Keratinocyte (primary cell): ENCODE results near the gene RXRA. TPM values are rescaled to one million over a fixed set of nuclear protein-coding genes. Genes with fewer than 3 reads are reported as not detected.

ENCODE experiments used
- DNase-seq: peaks from one replicate; pipeline ENCODE4 v3.0.0-alpha.2; 2011; ENCODE audit warnings: low read depth, missing footprints, low spot score
- FAIRE-seq: peaks from 2 replicates; lab custom pipeline; 2011; peaks lifted over from hg19 to GRCh38; lab: Jason Lieb, UNC
- H2AFZ ChIP-seq: 2 replicates; pipeline ENCODE4 v1.6.0; 2012; ENCODE audit warnings: low read length, control low read depth, inconsistent platforms; ENCODE audit not compliant: control insufficient read depth
- H3K27ac ChIP-seq: 2 replicates; pipeline ENCODE4 v1.5.1; 2011; ENCODE audit warnings: low read length; ENCODE audit not compliant: control insufficient read depth, insufficient read depth
- H3K27me3 ChIP-seq: 3 replicates; pipeline ENCODE4 v1.6.0; 2011; ENCODE audit warnings: low read length; ENCODE audit not compliant: control insufficient read depth, insufficient read depth; ENCODE audit errors: extremely low read depth
- H3K36me3 ChIP-seq, 2 experiments: 2 replicates in 1 of 2; 3 replicates in 1 of 2; pipeline ENCODE4 v1.5.1; 2011; ENCODE audit warnings: low read length in 2 of 2, mild to moderate bottlenecking in 1 of 2; ENCODE audit not compliant: control insufficient read depth in 2 of 2, insufficient read depth in 2 of 2; ENCODE audit errors: extremely low read depth in 1 of 2
- H3K4me1 ChIP-seq: 3 replicates; pipeline ENCODE4 v1.5.1; 2011; ENCODE audit warnings: low read length; ENCODE audit not compliant: control insufficient read depth, insufficient read depth; ENCODE audit errors: extremely low read depth
- H3K4me2 ChIP-seq: 3 replicates; pipeline ENCODE4 v1.6.0; 2011; ENCODE audit warnings: low read depth, low read length; ENCODE audit not compliant: control insufficient read depth, insufficient read depth; ENCODE audit errors: extremely low read depth
- H3K4me3 ChIP-seq, 3 experiments: fragments of 200-600 bp in 1 of 3; sonication (generic) in 1 of 3; 2 replicates in 2 of 3; 3 replicates in 1 of 3; pipeline ENCODE4 v1.5.1; 2011 to 2016; ENCODE audit warnings: low read length in 3 of 3, mild to moderate bottlenecking in 3 of 3, control low read depth in 2 of 3, inconsistent platforms in 1 of 3, low read depth in 1 of 3, mixed read lengths in 1 of 3, mixed run types in 1 of 3, moderate library complexity in 1 of 3; ENCODE audit not compliant: control insufficient read depth in 2 of 3, insufficient read depth in 2 of 3; ENCODE audit errors: extremely low read depth in 1 of 3
- H3K79me2 ChIP-seq: 2 replicates; pipeline ENCODE4 v1.6.0; 2012; ENCODE audit warnings: low read length; ENCODE audit not compliant: control insufficient read depth, insufficient read depth
- H3K9ac ChIP-seq: 3 replicates; pipeline ENCODE4 v1.6.0; 2011; ENCODE audit warnings: low read length; ENCODE audit not compliant: control insufficient read depth, insufficient read depth; ENCODE audit errors: extremely low read depth
- H3K9me1 ChIP-seq: 3 replicates; pipeline ENCODE4 v1.6.0; 2011; ENCODE audit warnings: low read length; ENCODE audit not compliant: control insufficient read depth, insufficient read depth; ENCODE audit errors: extremely low read depth
- H3K9me3 ChIP-seq: 2 replicates; pipeline ENCODE4 v1.5.1; 2012; ENCODE audit warnings: low read depth, low read length; ENCODE audit not compliant: control insufficient read depth
- H4K20me1 ChIP-seq: 3 replicates; pipeline ENCODE4 v1.6.0; 2011; ENCODE audit warnings: low read length; ENCODE audit not compliant: control insufficient read depth, insufficient read depth; ENCODE audit errors: extremely low read depth
- CTCF ChIP-seq, 3 experiments: IDR thresholded peaks in 1 of 3; conservative IDR thresholded peaks in 1 of 3; optimal IDR thresholded peaks in 1 of 3; 2 replicates in 2 of 3; 3 replicates in 1 of 3; pipeline versions ENCODE3 to v1.5.1; 2011; ENCODE audit warnings: low read length in 3 of 3, mild to moderate bottlenecking in 3 of 3, moderate library complexity in 2 of 3, control low read depth in 1 of 3, inconsistent platforms in 1 of 3; ENCODE audit not compliant: insufficient read depth in 2 of 3; ENCODE audit errors: extremely low read depth in 1 of 3
- EZH2 ChIP-seq: IDR thresholded peaks from one replicate; pipeline ENCODE4 v1.6.1; 2012; ENCODE audit warnings: inconsistent platforms, mild to moderate bottlenecking, low read length, moderate library complexity
- dilution Hi-C: fragments of 300-500 bp; cut with MboI; formaldehyde crosslinking; loops from one replicate; pipeline ENCODE4 v1.7.0; 2020; ENCODE audit warnings: low sequenced_read_pairs; ENCODE audit not compliant: extremely low pct_ligation_motif_present
- polyA plus RNA-seq, 5 experiments: library from polyadenylated mRNA; depleted of rRNA in 3 of 5; stranded (reverse) in 3 of 5; stranded (forward) in 1 of 5; unstranded in 1 of 5; fragments of >200 nt; gene quantifications; 1 replicate in 1 of 5; 2 replicates in 3 of 5; 3 replicates in 1 of 5; pipeline versions ENCODE4 v1.2.1 to v1.2.3, GENCODE V29; 2011 to 2012; ENCODE audit warnings: missing spikeins in 2 of 5, low read depth in 1 of 5, low replicate concordance in 1 of 5

RXRA gene
- polyA plus RNA-seq, 1 donor (not counting 4 experiments of a cell fraction or from before 2014, with no cell fraction given): 9.7 TPM

GRCh38 chr9:134379831-134380365 lies 53.6 kb downstream of the RXRA start:
- Histone ChIP-seq H3K79me2 (peaks cover 77% of the 10 kb centered on the region), H3K4me1 (peaks cover 65% of the 10 kb centered on the region)
- dilution Hi-C loops: no loop called here

GRCh38 chr9:134380542-134381271 lies 54.5 kb downstream of the RXRA start:
- Histone ChIP-seq H3K4me3 (no peak overlapping the region), H3K27me3 (no peaks in the 10 kb centered on the region), H3K9me1 (no peaks in the 10 kb centered on the region), H3K9ac (peak overlapping the region; percentile 47), H2AFZ (no peak overlapping the region), H3K9me3 (no peaks in the 10 kb centered on the region), H3K4me1 (peaks cover 61% of the 10 kb centered on the region), H4K20me1 (no peaks in the 10 kb centered on the region), H3K36me3 (no peaks in the 10 kb centered on the region), H3K4me2 (peak overlapping the region; percentile 56), H3K79me2 (peaks cover 79% of the 10 kb centered on the region), H3K27ac (peak overlapping the region; percentile 56)
- TF ChIP-seq CTCF (optimal IDR thresholded peaks at IDR 0.05 in 1 of 3, IDR thresholded peaks at IDR 0.05 in 1 of 3, conservative IDR thresholded peaks at IDR 0.05 in 1 of 3; ENCODE audit: extremely low read depth in 1 of 3, insufficient read depth in 2 of 3, low read length in 3 of 3): no peak
- TF ChIP-seq EZH2: no peak
- DNase-seq: no peak
- no peak for FAIRE-seq
- dilution Hi-C loops: no loop called here

More at GRCh38 chr9:134379831-134380365, 53.6 kb downstream of the RXRA start:
- Histone ChIP-seq H3K9me3 (no peaks in the 10 kb centered on the region), H3K9ac (peak overlapping the region; percentile 13), H3K27ac (peak overlapping the region; percentile 56), H3K27me3 (no peaks in the 10 kb centered on the region), H4K20me1 (no peaks in the 10 kb centered on the region), H3K36me3 (no peaks in the 10 kb centered on the region), H3K9me1 (no peaks in the 10 kb centered on the region), H3K4me2 (peak overlapping the region; percentile 68), H2AFZ (no peak overlapping the region), H3K4me3 (peak overlapping the region in 1 of 3 experiments; percentile 12)
- FAIRE-seq (peak; percentile 66), DNase-seq (no peak)
- TF ChIP-seq EZH2 (no peak), CTCF (optimal IDR thresholded peaks at IDR 0.05 in 1 of 3, IDR thresholded peaks at IDR 0.05 in 1 of 3, conservative IDR thresholded peaks at IDR 0.05 in 1 of 3; ENCODE audit: extremely low read depth in 1 of 3, insufficient read depth in 2 of 3, low read length in 3 of 3) (no peak)
